ENCODE data around the gene PHACTR3.

GRCh38 chr20:59751075-59751711, 146.9 kb downstream of the PHACTR3 start:
- TF ChIP-seq CTCF (IDR thresholded peaks at IDR 0.05; ENCODE audit: low read length), result peak; percentile 85
- no peak for TF ChIP-seq EZH2 (IDR thresholded peaks at IDR 0.05; ENCODE audit: borderline replicate concordance, low read length)

All from OCI-LY1 (cell line).